Natural killer cell (primary cell): Measurements from ENCODE around the gene DNALI1. TPM values are rescaled to one million over a fixed set of nuclear protein-coding genes. Genes with fewer than 3 reads are reported as not detected.
A peak's percentile ranks its signal among the peaks of the same experiment; 100 is the strongest.

Experiments
- ATAC-seq, 3 donors: fragments of 150-1000 bp in 2 of 3; fragments of 200-7000 bp in 1 of 3; cut with Tn5 transposase; 1 replicate in 1 of 3; 2 replicates in 2 of 3; pipeline ENCODE4 v1.10.0; 2021; ENCODE audit warnings: mild to moderate bottlenecking in 2 of 3, moderate library complexity in 2 of 3
- DNase-seq, 2 donors: peaks; one replicate each; pipeline versions ENCODE4 v3.0.0 to v3.0.0-alpha.2; 2013 to 2021; ENCODE audit warnings: mixed read lengths in 1 of 2
- H3K27ac ChIP-seq: one replicate; pipeline ENCODE4 v1.5.1; 2013; ENCODE audit warnings: mild to moderate bottlenecking, low read length
- H3K27me3 ChIP-seq: one replicate; pipeline ENCODE4 v1.6.1; 2013; ENCODE audit warnings: low read length; ENCODE audit not compliant: control insufficient read depth, insufficient read depth
- H3K36me3 ChIP-seq: one replicate; pipeline ENCODE4 v1.6.1; 2013; ENCODE audit warnings: low read length; ENCODE audit not compliant: control insufficient read depth, insufficient read depth
- H3K4me1 ChIP-seq: one replicate; pipeline ENCODE4 v1.6.1; 2013; ENCODE audit warnings: low read length; ENCODE audit not compliant: control insufficient read depth, insufficient read depth
- H3K4me3 ChIP-seq: one replicate; pipeline ENCODE4 v1.5.1; 2013; ENCODE audit warnings: low read length
- H3K9me3 ChIP-seq: one replicate; pipeline ENCODE4 v1.6.1; 2013; ENCODE audit warnings: low read length; ENCODE audit not compliant: control insufficient read depth, insufficient read depth
- H3K27ac Mint-ChIP-seq, 2 donors: one replicate each; pipeline ENCODE4 v1.8.0; 2022; ENCODE audit warnings: mild to moderate bottlenecking in 2 of 2, mixed read lengths in 2 of 2, moderate library complexity in 1 of 2
- H3K27me3 Mint-ChIP-seq, 2 donors: one replicate each; pipeline ENCODE4 v1.8.0; 2022; ENCODE audit warnings: low read depth in 2 of 2, mixed read lengths in 2 of 2
- H3K36me3 Mint-ChIP-seq: one replicate; pipeline ENCODE4 v1.8.0; 2022; ENCODE audit warnings: mixed read lengths
- H3K4me1 Mint-ChIP-seq, 2 donors: one replicate each; pipeline ENCODE4 v1.8.0; 2022; ENCODE audit warnings: mixed read lengths in 2 of 2
- H3K4me3 Mint-ChIP-seq: one replicate; pipeline ENCODE4 v1.8.0; 2022; ENCODE audit warnings: mild to moderate bottlenecking, moderate library complexity, mixed read lengths
- H3K9me3 Mint-ChIP-seq, 2 donors: one replicate each; pipeline ENCODE4 v1.8.0; 2022; ENCODE audit warnings: mixed read lengths in 2 of 2
- WGBS: methylation state at CpG from one replicate; pipeline ENCODE4 v1.1.7; 2013; ENCODE audit warnings: missing lambda C conversion rate; ENCODE audit not compliant: insufficient coverage; 5-methylcytosine and 5-hydroxymethylcytosine counted together
- intact Hi-C: fragments of 100-400 bp; cut with micrococcal nuclease; formaldehyde crosslinking; loops from one replicate; pipeline ENCODE4 v1.14.2; 2022
- total RNA-seq, 4 donors: library from RNA; stranded (reverse); fragments of 120-200 nt in 1 of 4; gene quantifications; one replicate each; pipeline versions ENCODE4 v1.2.3 to v1.2.4, GENCODE V29; 2013 to 2022
- TF ChIP-seq, protein P1 (sequence below): fragments of 200-600 bp; IDR thresholded peaks from one replicate; pipeline ENCODE4 v1.8.0; 2022; ENCODE audit warnings: antibody characterized with exemption

Gene DNALI1
- total RNA-seq, 3 donors from 2014 or later (not counting 1 experiment from before 2014, with no cell fraction given), result 0.09 TPM; not detected in 2

- Mint-ChIP-seq H3K27me3 (no peaks in the 10 kb centered on the region), H3K9me3 (no peaks in the 10 kb centered on the region), H3K36me3 (peaks cover 14% of the 10 kb centered on the region), H3K4me1 (peaks cover 23% of the 10 kb centered on the region in 2 donors), H3K27ac (no peak overlapping the region), H3K4me3 (peak overlapping the region; percentile 28)
- Histone ChIP-seq H3K9me3 (no peaks in the 10 kb centered on the region), H3K4me1 (peaks cover 18% of the 10 kb centered on the region), H3K36me3 (peaks cover 33% of the 10 kb centered on the region), H3K4me3 (no peak overlapping the region), H3K27ac (no peak overlapping the region), H3K27me3 (no peaks in the 10 kb centered on the region)
- intact Hi-C loops, result loop anchor here (2.0 to 10.0 kb wide), 2 partner anchors 99 to 251 kb away; partner anchors contain the start of gene CDCA8
- 94% methylated on average over 4 of the region's 6 CpGs for WGBS
- DNase-seq (no peak), ATAC-seq (no peak)
- TF ChIP-seq, protein P1, sequence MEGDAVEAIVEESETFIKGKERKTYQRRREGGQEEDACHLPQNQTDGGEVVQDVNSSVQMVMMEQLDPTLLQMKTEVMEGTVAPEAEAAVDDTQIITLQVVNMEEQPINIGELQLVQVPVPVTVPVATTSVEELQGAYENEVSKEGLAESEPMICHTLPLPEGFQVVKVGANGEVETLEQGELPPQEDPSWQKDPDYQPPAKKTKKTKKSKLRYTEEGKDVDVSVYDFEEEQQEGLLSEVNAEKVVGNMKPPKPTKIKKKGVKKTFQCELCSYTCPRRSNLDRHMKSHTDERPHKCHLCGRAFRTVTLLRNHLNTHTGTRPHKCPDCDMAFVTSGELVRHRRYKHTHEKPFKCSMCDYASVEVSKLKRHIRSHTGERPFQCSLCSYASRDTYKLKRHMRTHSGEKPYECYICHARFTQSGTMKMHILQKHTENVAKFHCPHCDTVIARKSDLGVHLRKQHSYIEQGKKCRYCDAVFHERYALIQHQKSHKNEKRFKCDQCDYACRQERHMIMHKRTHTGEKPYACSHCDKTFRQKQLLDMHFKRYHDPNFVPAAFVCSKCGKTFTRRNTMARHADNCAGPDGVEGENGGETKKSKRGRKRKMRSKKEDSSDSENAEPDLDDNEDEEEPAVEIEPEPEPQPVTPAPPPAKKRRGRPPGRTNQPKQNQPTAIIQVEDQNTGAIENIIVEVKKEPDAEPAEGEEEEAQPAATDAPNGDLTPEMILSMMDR, result no peak
Observed at GRCh38 chr1:37593726-37594125, 37.0 kb downstream of the DNALI1 start.

- peak within 1 kb of the TSS; percentile 99 for H3K4me3 Mint-ChIP-seq
- H3K9me3 Mint-ChIP-seq, result no peaks in the 10 kb centered on the region
- peaks cover 6% of the 10 kb centered on the region for H3K36me3 Mint-ChIP-seq
- Histone ChIP-seq H3K27ac (peak within 1 kb of the TSS; percentile 94), H3K27me3 (no peaks in the 10 kb centered on the region), H3K4me1 (peaks cover 18% of the 10 kb centered on the region), H3K4me3 (peak within 1 kb of the TSS; percentile 87), H3K9me3 (no peaks in the 10 kb centered on the region), H3K36me3 (peaks cover 20% of the 10 kb centered on the region)
- H3K4me1 Mint-ChIP-seq, result peaks cover 23% of the 10 kb centered on the region in 2 donors
- ATAC-seq, result peak; percentile 96 to 100 (median 98)
- intact Hi-C loops, result loop anchor here (2.0 to 10.0 kb wide), 3 partner anchors 43 to 249 kb away; partner anchors contain the start of genes CDCA8 and SNIP1
- peak within 1 kb of the TSS; percentile 99 to 100 for H3K27ac Mint-ChIP-seq
- TF ChIP-seq, protein P1, result no peak
- under 1% methylated on average over 51 of the region's 51 CpGs for WGBS
- DNase-seq, result peak; percentile 97 to 100
- no peaks in the 10 kb centered on the region for H3K27me3 Mint-ChIP-seq
Observed at GRCh38 chr1:37595440-37596181, 38.9 kb downstream of the DNALI1 start, which contains the start of gene GNL2. Gene GNL2, minus strand, starts transcription at chr1:37595937. Its CDS starts 115 bp downstream, at chr1:37595822.

GRCh38 chr1:37596182-37596667 is 39.5 kb downstream of the DNALI1 start:
- Histone ChIP-seq H3K9me3 (no peaks in the 10 kb centered on the region), H3K4me3 (peak overlapping the region; percentile 87), H3K4me1 (peaks cover 18% of the 10 kb centered on the region), H3K27ac (peak overlapping the region; percentile 94), H3K27me3 (no peaks in the 10 kb centered on the region), H3K36me3 (peaks cover 13% of the 10 kb centered on the region)
- WGBS, result 46% methylated on average over 2 of the region's 3 CpGs
- ATAC-seq (no peak), DNase-seq (no peak)
- no peaks in the 10 kb centered on the region for H3K36me3 Mint-ChIP-seq
- peak overlapping the region; percentile 99 to 100 for H3K27ac Mint-ChIP-seq
- H3K9me3 Mint-ChIP-seq, result no peaks in the 10 kb centered on the region
- TF ChIP-seq, protein P1, result no peak
- peak overlapping the region; percentile 99 for H3K4me3 Mint-ChIP-seq
- intact Hi-C loops, result loop anchor here (5.0 to 10.0 kb wide), 2 partner anchors 44 to 249 kb away; partner anchors contain the start of gene SNIP1
- no peaks in the 10 kb centered on the region for H3K27me3 Mint-ChIP-seq
- H3K4me1 Mint-ChIP-seq, result peaks cover 23% of the 10 kb centered on the region in 2 donors
